CD4-positive, alpha-beta T cell treated with Interleukin-15 for 4 hours (primary cell): ENCODE data around the gene RAP1GAP2.

Experiments used
- DNase-seq: peaks from one replicate; pipeline ENCODE4 v3.0.0-alpha.2; 2020; ENCODE audit warnings: low spot score

The RAP1GAP2 gene

GRCh38 chr17:2853283-2854142 lies 57.3 kb downstream of the RAP1GAP2 start:
- peak; percentile 31 for DNase-seq

GRCh38 chr17:2854143-2855055 lies 58.2 kb downstream of the RAP1GAP2 start:
- no peak for DNase-seq

GRCh38 chr17:2855063-2855600 lies 58.9 kb downstream of the RAP1GAP2 start:
- DNase-seq = no peak

GRCh38 chr17:2856727-2857126 lies 60.5 kb downstream of the RAP1GAP2 start:
- DNase-seq = no peak

GRCh38 chr17:2860045-2860444 lies 63.8 kb downstream of the RAP1GAP2 start:
- DNase-seq = no peak

GRCh38 chr17:2860883-2861282 lies 64.6 kb downstream of the RAP1GAP2 start:
- no peak for DNase-seq

- DNase-seq = no peak
These were observed 66.0 kb downstream of the RAP1GAP2 start for GRCh38 chr17:2862197-2862596.

- DNase-seq = no peak
These were observed 67.0 kb downstream of the RAP1GAP2 start for GRCh38 chr17:2863204-2863603.

- DNase-seq = no peak
These were observed 69.0 kb downstream of the RAP1GAP2 start for GRCh38 chr17:2865228-2865627.

- no peak for DNase-seq
These were observed 71.5 kb downstream of the RAP1GAP2 start for GRCh38 chr17:2867441-2868424.

- DNase-seq = no peak
These were observed 73.4 kb downstream of the RAP1GAP2 start for GRCh38 chr17:2869604-2870003.

- no peak for DNase-seq
These were observed 75.0 kb downstream of the RAP1GAP2 start for GRCh38 chr17:2871205-2871604.

- no peak for DNase-seq
These were observed 75.5 kb downstream of the RAP1GAP2 start for GRCh38 chr17:2871720-2872119.

GRCh38 chr17:2872282-2872681 lies 76.0 kb downstream of the RAP1GAP2 start:
- no peak for DNase-seq

GRCh38 chr17:2874189-2874686 lies 78.0 kb downstream of the RAP1GAP2 start:
- DNase-seq = no peak

- no peak for DNase-seq
These were observed 79.4 kb downstream of the RAP1GAP2 start for GRCh38 chr17:2875608-2876007.

GRCh38 chr17:2876467-2876866 lies 80.2 kb downstream of the RAP1GAP2 start:
- no peak for DNase-seq

- DNase-seq = no peak
These were observed 82.6 kb downstream of the RAP1GAP2 start for GRCh38 chr17:2878751-2879254.

GRCh38 chr17:2880050-2880449 lies 83.8 kb downstream of the RAP1GAP2 start:
- no peak for DNase-seq

- DNase-seq = no peak
These were observed 85.1 kb downstream of the RAP1GAP2 start for GRCh38 chr17:2881295-2881694.
